ENCODE data around the gene ATL1. TPM values are rescaled to one million over a fixed set of nuclear protein-coding genes. Genes with fewer than 3 reads are reported as not detected.

The ATL1 gene
- total and polyA plus RNA-seq, 2 of the 4 experiments (the other 2 are of a cell fraction), result 6.0 to 12.2 TPM

DNA sequence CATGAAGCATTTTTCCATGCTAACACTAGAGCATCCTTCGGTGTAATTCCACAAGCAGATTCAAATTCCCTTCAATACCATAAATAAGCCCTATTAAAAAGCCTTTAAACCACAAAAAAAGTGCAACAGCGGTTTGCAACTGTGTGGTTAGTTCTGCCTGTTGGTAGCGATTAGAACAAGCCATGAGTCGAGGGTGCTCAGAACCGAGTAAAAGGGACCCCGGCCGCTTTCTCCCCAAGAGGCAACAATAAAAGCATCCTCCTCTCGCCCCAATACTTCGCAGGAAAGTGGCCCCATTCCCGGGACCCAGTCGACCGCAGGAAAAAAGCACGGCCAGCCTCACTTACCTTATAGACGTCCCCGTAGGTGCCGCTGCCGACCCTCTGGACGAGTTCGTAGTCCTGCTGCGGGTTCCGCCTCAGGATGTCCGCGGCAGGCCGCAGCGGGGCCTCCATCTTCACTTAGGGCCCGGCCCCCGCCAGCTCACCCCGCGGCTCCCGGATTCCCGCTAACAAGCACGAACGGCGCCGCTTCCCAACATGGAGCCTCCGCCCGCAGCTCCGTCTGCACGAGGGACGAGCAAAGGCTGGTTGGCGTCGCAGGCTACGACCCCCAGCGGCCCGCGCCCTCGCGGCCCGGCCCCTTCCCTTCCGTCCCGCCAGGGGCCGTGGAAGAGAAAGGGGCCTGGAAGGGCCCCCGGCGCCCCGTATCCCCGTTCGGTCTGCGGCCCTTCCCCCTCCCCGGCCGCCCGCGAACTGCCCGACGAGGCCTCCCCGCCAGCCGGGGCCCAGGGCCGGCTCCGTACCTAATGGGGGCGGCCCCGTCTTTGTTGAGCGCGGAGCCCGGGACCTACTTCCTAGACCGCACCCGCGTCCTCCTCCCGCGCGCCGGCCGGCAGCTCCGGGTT, 28.1 kb upstream of the ATL1 start (continued):
- no peak for TF ChIP-seq FOS (IDR thresholded peaks at IDR 0.05; ENCODE audit: low read depth, low read length)
- TF ChIP-seq CEBPB (IDR thresholded peaks at IDR 0.05; ENCODE audit: low read depth, low read length), result no peak
- TF ChIP-seq RCOR1 (IDR thresholded peaks at IDR 0.05; ENCODE audit: insufficient replicate concordance, low read length), result no peak
- TF ChIP-seq POLR2A (IDR thresholded peaks at IDR 0.05; ENCODE audit: low read depth, low read length), result no peak

Measured in IMR-90 (cell line).